HepG2 (cell line): ENCODE results near the gene ZNF684. TPM values are rescaled to one million over a fixed set of nuclear protein-coding genes. Genes with fewer than 3 reads are reported as not detected.

Experiments used
- ATAC-seq: fragments of 200-7000 bp; cut with Tn5 transposase; 3 replicates; pipeline ENCODE4 v1.9.1; 2020; ENCODE audit warnings: mild to moderate bottlenecking, moderate library complexity
- BruUV-seq: library from RNA; stranded (reverse); fragments of 400-500 nt; replicated peaks from 2 replicates; lab custom pipeline; 2021; lab: Mats Ljungman, UMichigan
- CTCF ChIA-PET: fragments of 300-600 bp; formaldehyde crosslinking; extraction: SDS; loops from one replicate; lab custom pipeline; 2021; ENCODE audit warnings: low total read pairs, inconsistent platforms, low intra/inter-chr PET ratio; lab: Yijun Ruan, JAX
- POLR2A ChIA-PET: fragments of 350-600 bp; sonication (Branson Sonifier 250); formaldehyde crosslinking; loops from one replicate; lab custom pipeline; 2020; ENCODE audit warnings: antibody characterized with exemption, inconsistent platforms; lab: Yijun Ruan, JAX
- DNase-seq: peaks from one replicate; pipeline ENCODE4 v3.0.0-alpha.2; 2015; ENCODE audit warnings: low spot score
- FAIRE-seq: peaks from 3 replicates; lab custom pipeline; 2011; peaks lifted over from hg19 to GRCh38; lab: Jason Lieb, UNC
- H2AFZ ChIP-seq: one replicate; pipeline ENCODE4 v1.6.1; 2011; ENCODE audit warnings: low read length, inconsistent platforms
- H3K27ac ChIP-seq: fragments of 300-600 bp; 3 replicates; pipeline ENCODE4 v1.8.0; 2011; ENCODE audit warnings: mixed run types, mild to moderate bottlenecking, mixed read lengths, low read length, inconsistent platforms; ENCODE audit not compliant: insufficient read depth; ENCODE audit errors: extremely low read length
- H3K27me3 ChIP-seq, 2 experiments: fragments of 200-600 bp in 1 of 2; 2 replicates in 1 of 2; 3 replicates in 1 of 2; pipeline versions ENCODE4 v1.6.0 to v1.8.0; 2011; ENCODE audit warnings: low read length in 2 of 2, mild to moderate bottlenecking in 2 of 2, moderate library complexity in 2 of 2, inconsistent platforms in 1 of 2; ENCODE audit not compliant: insufficient read depth in 2 of 2, control insufficient read depth in 1 of 2
- H3K36me3 ChIP-seq, 2 experiments: fragments of 200-600 bp in 1 of 2; replicated peaks in 1 of 2; 2 replicates in 1 of 2; 3 replicates in 1 of 2; pipeline versions ENCODE4 v1.5.1 to v1.8.0; 2011; ENCODE audit warnings: low read length in 2 of 2, inconsistent platforms in 1 of 2; ENCODE audit not compliant: insufficient read depth in 2 of 2, control insufficient read depth in 1 of 2
- H3K4me1 ChIP-seq: 2 replicates; pipeline ENCODE4 v1.5.1; 2012; ENCODE audit warnings: low read length, inconsistent platforms; ENCODE audit not compliant: insufficient read depth
- H3K4me2 ChIP-seq: 2 replicates; pipeline ENCODE4 v1.6.0; 2011; ENCODE audit warnings: low read depth, low read length, inconsistent platforms
- H3K4me3 ChIP-seq, 3 experiments: fragments of 200-600 bp in 1 of 3; sonication (generic), shearing (Covaris generic) in 1 of 3; replicated peaks in 1 of 3; 2 replicates each; pipeline ENCODE4 v1.5.1; 2011 to 2016; ENCODE audit warnings: low read length in 3 of 3, inconsistent platforms in 2 of 3, low read depth in 2 of 3, mild to moderate bottlenecking in 2 of 3, control low read depth in 1 of 3, mixed read lengths in 1 of 3; ENCODE audit not compliant: insufficient read depth in 1 of 3
- H3K79me2 ChIP-seq: one replicate; pipeline ENCODE4 v1.6.1; 2011; ENCODE audit warnings: low read length, inconsistent platforms; ENCODE audit not compliant: insufficient read depth
- H3K9ac ChIP-seq: 2 replicates; pipeline ENCODE4 v1.6.0; 2011; ENCODE audit warnings: mild to moderate bottlenecking, low read depth, low read length, inconsistent platforms; ENCODE audit not compliant: insufficient read depth
- H3K9me3 ChIP-seq: 2 replicates; pipeline ENCODE4 v1.5.1; 2012; ENCODE audit warnings: mild to moderate bottlenecking, low read length
- H4K20me1 ChIP-seq: 2 replicates; pipeline ENCODE4 v1.6.0; 2011; ENCODE audit warnings: inconsistent platforms, mild to moderate bottlenecking, low read length, moderate library complexity; ENCODE audit not compliant: insufficient read depth
- GMEB1 ChIP-seq: sonication (generic); formaldehyde crosslinking; IDR thresholded peaks from 2 replicates; pipeline ENCODE4 v1.5.1; 2020; ENCODE audit warnings: missing genetic modification reagents, mild to moderate bottlenecking, borderline replicate concordance
- MXD4 ChIP-seq: IDR thresholded peaks from 2 replicates; pipeline ENCODE4 v1.6.1; 2016; ENCODE audit warnings: mild to moderate bottlenecking, missing biosample characterization, missing genetic modification reagents
- RELA ChIP-seq: sonication (generic); formaldehyde crosslinking; IDR thresholded peaks from 2 replicates; pipeline ENCODE4 v1.4.0; 2020; ENCODE audit warnings: missing genetic modification reagents
- RNF219 ChIP-seq: sonication (generic); formaldehyde crosslinking; IDR thresholded peaks from 2 replicates; pipeline ENCODE4 v1.5.0; 2020; ENCODE audit warnings: mild to moderate bottlenecking, missing genetic modification reagents
- ZBTB42 ChIP-seq: sonication (generic); formaldehyde crosslinking; IDR thresholded peaks from 2 replicates; pipeline ENCODE4 v1.5.0; 2020; ENCODE audit warnings: mild to moderate bottlenecking, missing genetic modification reagents
- ZEB1 ChIP-seq: IDR thresholded peaks from 2 replicates; pipeline ENCODE4 v1.6.1; 2012; ENCODE audit warnings: mild to moderate bottlenecking, low read depth, inconsistent platforms; ENCODE audit not compliant: insufficient replicate concordance
- ZFP82 ChIP-seq: sonication (generic); formaldehyde crosslinking; IDR thresholded peaks from 2 replicates; pipeline ENCODE4 v1.5.1; 2020; ENCODE audit warnings: mild to moderate bottlenecking, missing genetic modification reagents, borderline replicate concordance
- ZNF180 ChIP-seq: sonication (generic); formaldehyde crosslinking; IDR thresholded peaks from 2 replicates; pipeline ENCODE4 v1.4.0; 2020; ENCODE audit warnings: low read depth, missing genetic modification reagents, borderline replicate concordance
- ZNF335 ChIP-seq: sonication (generic); formaldehyde crosslinking; IDR thresholded peaks from 2 replicates; pipeline ENCODE4 v1.4.0; 2020; ENCODE audit warnings: missing genetic modification reagents
- ZNF446 ChIP-seq: sonication (generic); formaldehyde crosslinking; IDR thresholded peaks from 2 replicates; pipeline ENCODE4 v1.5.0; 2020; ENCODE audit warnings: mild to moderate bottlenecking, missing genetic modification reagents
- ZNF530 ChIP-seq: sonication (generic); formaldehyde crosslinking; IDR thresholded peaks from 2 replicates; pipeline ENCODE4 v1.5.0; 2020; ENCODE audit warnings: low read depth, mild to moderate bottlenecking, missing genetic modification reagents
- WGBS: methylation state at CpG from one replicate; pipeline ENCODE4 v1.1.6; 2017; ENCODE audit warnings: low lambda C conversion rate; 5-methylcytosine and 5-hydroxymethylcytosine counted together
- in situ Hi-C: cut with HindIII; loops from 2 replicates; pipeline ENCODE4 v1.10.0; 2017; ENCODE audit warnings: low pct_unique_long_range_greater_than_20kb; ENCODE audit not compliant: extremely low pct_ligation_motif_present
- intact Hi-C: fragments of 100-400 bp; cut with micrococcal nuclease; formaldehyde crosslinking; loops from one replicate; pipeline ENCODE4 v1.10.0; 2022; ENCODE audit not compliant: unreplicated experiment
- polyA plus RNA-seq, 8 experiments: library from polyadenylated mRNA; depleted of rRNA in 3 of 8; stranded (reverse) in 7 of 8; unstranded in 1 of 8; fragments of >200 nt; fragmentation: Illumina TruSeq in 4 of 8; extraction: Trizol in 4 of 8; gene quantifications; 2 replicates each; pipeline versions ENCODE4 v1.2.1 to v1.2.3, GENCODE V29; 2011 to 2016; ENCODE audit warnings: low read depth in 4 of 8, missing spikeins in 1 of 8, mixed read lengths in 1 of 8; ENCODE audit not compliant: insufficient read depth in 1 of 8
- total RNA-seq, 5 experiments: library from RNA; depleted of rRNA; stranded (reverse); fragments of >200 nt; fragmentation: Illumina TruSeq; extraction: Trizol; gene quantifications; 2 replicates each; pipeline ENCODE4 v1.2.3, GENCODE V29; 2016; ENCODE audit warnings: low read depth in 1 of 5
- TF ChIP-seq, protein P1 (sequence below): sonication (generic); formaldehyde crosslinking; IDR thresholded peaks from 2 replicates; pipeline ENCODE4 v1.8.0; 2022; ENCODE audit warnings: mild to moderate bottlenecking, missing genetic modification reagents, borderline replicate concordance
- TF ChIP-seq, protein P2 (sequence below): sonication (generic); formaldehyde crosslinking; IDR thresholded peaks from 2 replicates; pipeline ENCODE4 v1.4.0; 2020; ENCODE audit warnings: missing genetic modification reagents
- TF ChIP-seq, protein P3 (sequence below): sonication (generic); formaldehyde crosslinking; IDR thresholded peaks from 2 replicates; pipeline ENCODE4 v1.4.0; 2020; ENCODE audit warnings: low read depth, missing genetic modification reagents

ZNF684 gene
- total and polyA plus RNA-seq, 2 of the 13 experiments (the other 11 are each of a cell fraction or from before 2014, with no cell fraction given): 6.5 to 15.2 TPM

DNA sequence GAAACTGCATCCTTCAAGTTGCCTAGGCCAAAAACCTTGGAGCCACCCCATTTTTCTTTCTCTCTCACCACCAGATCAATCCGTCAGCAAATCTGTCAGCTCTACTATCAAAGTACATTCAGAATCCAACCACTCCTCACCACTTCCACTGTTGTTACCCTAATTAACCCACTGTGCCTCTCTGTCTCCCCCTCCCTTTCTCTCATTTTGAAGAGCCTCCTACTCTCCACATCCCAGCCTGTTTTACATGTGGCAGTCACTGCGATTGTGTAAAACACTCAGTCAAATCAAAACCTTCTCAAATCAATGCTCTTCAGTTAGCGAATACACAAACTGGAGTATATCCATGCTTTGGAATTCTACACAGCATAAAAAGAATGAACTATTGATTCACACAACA lies 33.1 kb downstream of the ZNF684 start:
- no peak for ATAC-seq
- Histone ChIP-seq H3K9ac (no peak overlapping the region), H3K4me1 (peaks cover 6% of the 10 kb centered on the region; the same call in 1 of the 2 replicates), H3K36me3 (no peaks in the 10 kb centered on the region), H3K27me3 (no peaks in the 10 kb centered on the region), H3K27ac (no peak overlapping the region), H3K79me2 (no peaks in the 10 kb centered on the region), H3K4me3 (no peak overlapping the region), H3K9me3 (no peaks in the 10 kb centered on the region), H3K4me2 (no peak overlapping the region), H2AFZ (no peak overlapping the region), H4K20me1 (no peaks in the 10 kb centered on the region)
- no peak for FAIRE-seq
- in situ Hi-C loops: no loop called here
- no TSS peak for BruUV-seq
- CTCF ChIA-PET: no interaction called here
- WGBS: 34% methylated on average over 3 of the region's 3 CpGs
- DNase-seq: no peak
- intact Hi-C loops: no loop called here
- POLR2A ChIA-PET: no interaction called here
- TF ChIP-seq, protein P1, sequence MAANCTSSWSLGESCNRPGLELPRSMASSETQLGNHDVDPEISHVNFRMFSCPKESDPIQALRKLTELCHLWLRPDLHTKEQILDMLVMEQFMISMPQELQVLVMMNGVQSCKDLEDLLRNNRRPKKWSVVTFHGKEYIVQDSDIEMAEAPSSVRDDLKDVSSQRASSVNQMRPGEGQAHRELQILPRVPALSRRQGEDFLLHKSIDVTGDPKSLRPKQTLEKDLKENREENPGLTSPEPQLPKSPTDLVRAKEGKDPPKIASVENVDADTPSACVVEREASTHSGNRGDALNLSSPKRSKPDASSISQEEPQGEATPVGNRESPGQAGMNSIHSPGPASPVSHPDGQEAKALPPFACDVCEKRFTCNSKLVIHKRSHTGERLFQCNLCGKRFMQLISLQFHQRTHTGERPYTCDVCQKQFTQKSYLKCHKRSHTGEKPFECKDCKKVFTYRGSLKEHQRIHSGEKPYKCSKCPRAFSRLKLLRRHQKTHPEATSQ (CRISPR knock-in tag): no peak
- TF ChIP-seq ZFP82 (CRISPR knock-in tag) (no peak), ZNF446 (CRISPR knock-in tag) (no peak), MXD4 (no peak), RELA (CRISPR knock-in tag) (no peak), GMEB1 (no peak), RNF219 (CRISPR knock-in tag) (no peak), ZNF180 (no peak), ZNF530 (CRISPR knock-in tag) (no peak), ZNF335 (CRISPR knock-in tag) (no peak), ZBTB42 (CRISPR knock-in tag) (no peak), ZEB1 (no peak)
- TF ChIP-seq, protein P2, sequence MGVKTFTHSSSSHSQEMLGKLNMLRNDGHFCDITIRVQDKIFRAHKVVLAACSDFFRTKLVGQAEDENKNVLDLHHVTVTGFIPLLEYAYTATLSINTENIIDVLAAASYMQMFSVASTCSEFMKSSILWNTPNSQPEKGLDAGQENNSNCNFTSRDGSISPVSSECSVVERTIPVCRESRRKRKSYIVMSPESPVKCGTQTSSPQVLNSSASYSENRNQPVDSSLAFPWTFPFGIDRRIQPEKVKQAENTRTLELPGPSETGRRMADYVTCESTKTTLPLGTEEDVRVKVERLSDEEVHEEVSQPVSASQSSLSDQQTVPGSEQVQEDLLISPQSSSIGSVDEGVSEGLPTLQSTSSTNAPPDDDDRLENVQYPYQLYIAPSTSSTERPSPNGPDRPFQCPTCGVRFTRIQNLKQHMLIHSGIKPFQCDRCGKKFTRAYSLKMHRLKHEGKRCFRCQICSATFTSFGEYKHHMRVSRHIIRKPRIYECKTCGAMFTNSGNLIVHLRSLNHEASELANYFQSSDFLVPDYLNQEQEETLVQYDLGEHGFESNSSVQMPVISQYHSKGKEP (CRISPR knock-in tag): no peak
- TF ChIP-seq, protein P3, sequence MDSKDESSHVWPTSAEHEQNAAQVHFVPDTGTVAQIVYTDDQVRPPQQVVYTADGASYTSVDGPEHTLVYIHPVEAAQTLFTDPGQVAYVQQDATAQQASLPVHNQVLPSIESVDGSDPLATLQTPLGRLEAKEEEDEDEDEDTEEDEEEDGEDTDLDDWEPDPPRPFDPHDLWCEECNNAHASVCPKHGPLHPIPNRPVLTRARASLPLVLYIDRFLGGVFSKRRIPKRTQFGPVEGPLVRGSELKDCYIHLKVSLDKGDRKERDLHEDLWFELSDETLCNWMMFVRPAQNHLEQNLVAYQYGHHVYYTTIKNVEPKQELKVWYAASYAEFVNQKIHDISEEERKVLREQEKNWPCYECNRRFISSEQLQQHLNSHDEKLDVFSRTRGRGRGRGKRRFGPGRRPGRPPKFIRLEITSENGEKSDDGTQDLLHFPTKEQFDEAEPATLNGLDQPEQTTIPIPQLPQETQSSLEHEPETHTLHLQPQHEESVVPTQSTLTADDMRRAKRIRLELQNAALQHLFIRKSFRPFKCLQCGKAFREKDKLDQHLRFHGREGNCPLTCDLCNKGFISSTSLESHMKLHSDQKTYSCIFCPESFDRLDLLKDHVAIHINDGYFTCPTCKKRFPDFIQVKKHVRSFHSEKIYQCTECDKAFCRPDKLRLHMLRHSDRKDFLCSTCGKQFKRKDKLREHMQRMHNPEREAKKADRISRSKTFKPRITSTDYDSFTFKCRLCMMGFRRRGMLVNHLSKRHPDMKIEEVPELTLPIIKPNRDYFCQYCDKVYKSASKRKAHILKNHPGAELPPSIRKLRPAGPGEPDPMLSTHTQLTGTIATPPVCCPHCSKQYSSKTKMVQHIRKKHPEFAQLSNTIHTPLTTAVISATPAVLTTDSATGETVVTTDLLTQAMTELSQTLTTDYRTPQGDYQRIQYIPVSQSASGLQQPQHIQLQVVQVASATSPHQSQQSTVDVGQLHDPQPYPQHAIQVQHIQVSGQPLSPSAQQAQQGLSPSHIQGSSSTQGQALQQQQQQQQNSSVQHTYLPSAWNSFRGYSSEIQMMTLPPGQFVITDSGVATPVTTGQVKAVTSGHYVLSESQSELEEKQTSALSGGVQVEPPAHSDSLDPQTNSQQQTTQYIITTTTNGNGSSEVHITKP (CRISPR knock-in tag): no peak
